HEK293 (cell line): ENCODE results near the gene LY9.

ENCODE experiments used
- ATF2 ChIP-seq: fragments of 450-650 bp; formaldehyde crosslinking; IDR thresholded peaks from 2 replicates; pipeline ENCODE4 v1.5.1; 2016; ENCODE audit warnings: missing biosample characterization, missing genetic modification characterization, low read depth
- CTCF ChIP-seq: fragments of 450-650 bp; formaldehyde crosslinking; IDR thresholded peaks from 2 replicates; pipeline ENCODE4 v1.5.1; 2016; ENCODE audit warnings: missing biosample characterization, missing genetic modification characterization
- EGR2 ChIP-seq: fragments of 450-650 bp; formaldehyde crosslinking; IDR thresholded peaks from 2 replicates; pipeline ENCODE4 v1.5.1; 2016; ENCODE audit warnings: low read depth, missing biosample characterization, missing genetic modification characterization
- GLIS2 ChIP-seq: fragments of 450-650 bp; formaldehyde crosslinking; IDR thresholded peaks from 2 replicates; pipeline ENCODE4 v1.5.1; 2016; ENCODE audit warnings: missing biosample characterization, missing genetic modification characterization
- IKZF3 ChIP-seq: fragments of 450-650 bp; IDR thresholded peaks from 2 replicates; pipeline ENCODE4 v1.5.0; 2018; ENCODE audit warnings: missing biosample characterization, mild to moderate bottlenecking, missing genetic modification characterization, moderate library complexity
- INSM2 ChIP-seq: fragments of 450-650 bp; formaldehyde crosslinking; IDR thresholded peaks from 2 replicates; pipeline ENCODE4 v1.5.1; 2016; ENCODE audit warnings: missing biosample characterization, missing genetic modification characterization
- KLF10 ChIP-seq: fragments of 450-650 bp; IDR thresholded peaks from 2 replicates; pipeline ENCODE4 v1.5.1; 2018; ENCODE audit warnings: missing biosample characterization, mild to moderate bottlenecking, missing genetic modification characterization
- MEIS1 ChIP-seq: sonication (generic); formaldehyde crosslinking; IDR thresholded peaks from 2 replicates; pipeline ENCODE4 v1.8.1; 2022; ENCODE audit warnings: missing genetic modification reagents, mild to moderate bottlenecking, borderline replicate concordance
- PBX3 ChIP-seq: sonication (generic); formaldehyde crosslinking; IDR thresholded peaks from 2 replicates; pipeline ENCODE4 v1.8.1; 2022; ENCODE audit warnings: mild to moderate bottlenecking, moderate library complexity, missing genetic modification reagents
- REST ChIP-seq: fragments of 450-650 bp; formaldehyde crosslinking; IDR thresholded peaks from 2 replicates; pipeline ENCODE4 v1.5.1; 2016; ENCODE audit warnings: missing biosample characterization, missing genetic modification characterization
- SETDB1 ChIP-seq: IDR thresholded peaks from one replicate; pipeline ENCODE4 v1.6.1; 2017; ENCODE audit warnings: mild to moderate bottlenecking, low read length, moderate library complexity, mixed read lengths; ENCODE audit not compliant: insufficient read length
- ZNF274 ChIP-seq, 2 experiments: fragments of 200-500 bp in 1 of 2; fragments of 450-650 bp in 1 of 2; sonication (Bioruptor generic) in 1 of 2; formaldehyde crosslinking in 1 of 2; IDR thresholded peaks; 2 replicates each; pipeline versions ENCODE4 v1.5.1 to v1.6.1; 2014 to 2016; ENCODE audit warnings: borderline replicate concordance in 1 of 2, inconsistent platforms in 1 of 2, low read length in 1 of 2, missing biosample characterization in 1 of 2, missing genetic modification characterization in 1 of 2
- ZNF629 ChIP-seq: fragments of 450-650 bp; formaldehyde crosslinking; IDR thresholded peaks from 2 replicates; pipeline ENCODE4 v1.5.1; 2017; ENCODE audit warnings: missing biosample characterization, missing genetic modification characterization

GRCh38 chr1:160826546-160826945 lies 30.6 kb downstream of the LY9 start:
- TF ChIP-seq CTCF: no peak
- no peak for TF ChIP-seq PBX3
- no peak for TF ChIP-seq ZNF274 (IDR thresholded peaks at IDR 0.05; ENCODE audit: low read length)
- no peak for TF ChIP-seq ZNF274 (tag by site-specific recombination; IDR thresholded peaks at IDR 0.05; ENCODE audit: borderline replicate concordance)
- no peak for TF ChIP-seq INSM2
- no peak for TF ChIP-seq SETDB1
- TF ChIP-seq EGR2: no peak
- TF ChIP-seq MEIS1: no peak
- no peak for TF ChIP-seq REST (tag by site-specific recombination)
- TF ChIP-seq ATF2 (tag by site-specific recombination): no peak
- TF ChIP-seq IKZF3 (tag by site-specific recombination): no peak
- no peak for TF ChIP-seq ZNF629 (tag by site-specific recombination)
- no peak for TF ChIP-seq KLF10 (tag by site-specific recombination)
- TF ChIP-seq GLIS2 (tag by site-specific recombination): no peak
